Measurements from ENCODE around the gene OGFOD3.

DNA sequence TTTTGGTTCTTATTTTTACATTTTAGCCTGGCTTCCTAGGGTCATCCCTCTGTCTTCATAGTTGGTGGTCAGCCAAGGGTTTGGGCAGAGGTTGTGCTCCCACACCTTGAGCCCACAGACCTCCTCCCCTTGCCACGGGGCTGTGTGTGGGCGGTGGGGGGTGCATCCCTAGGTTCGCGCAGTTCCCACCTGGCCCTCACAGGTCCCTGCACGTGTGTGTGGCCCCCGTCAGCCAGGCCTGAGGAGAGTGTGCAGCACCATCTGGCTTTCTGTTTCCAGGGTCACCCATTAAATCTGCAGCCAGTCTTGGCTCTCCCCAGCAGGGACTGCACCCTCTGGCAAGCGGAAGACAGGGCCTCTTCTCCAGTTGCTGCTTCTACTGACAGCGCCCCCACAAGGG lies 13.6 kb upstream of the OGFOD3 start:
- TF ChIP-seq, protein P1, sequence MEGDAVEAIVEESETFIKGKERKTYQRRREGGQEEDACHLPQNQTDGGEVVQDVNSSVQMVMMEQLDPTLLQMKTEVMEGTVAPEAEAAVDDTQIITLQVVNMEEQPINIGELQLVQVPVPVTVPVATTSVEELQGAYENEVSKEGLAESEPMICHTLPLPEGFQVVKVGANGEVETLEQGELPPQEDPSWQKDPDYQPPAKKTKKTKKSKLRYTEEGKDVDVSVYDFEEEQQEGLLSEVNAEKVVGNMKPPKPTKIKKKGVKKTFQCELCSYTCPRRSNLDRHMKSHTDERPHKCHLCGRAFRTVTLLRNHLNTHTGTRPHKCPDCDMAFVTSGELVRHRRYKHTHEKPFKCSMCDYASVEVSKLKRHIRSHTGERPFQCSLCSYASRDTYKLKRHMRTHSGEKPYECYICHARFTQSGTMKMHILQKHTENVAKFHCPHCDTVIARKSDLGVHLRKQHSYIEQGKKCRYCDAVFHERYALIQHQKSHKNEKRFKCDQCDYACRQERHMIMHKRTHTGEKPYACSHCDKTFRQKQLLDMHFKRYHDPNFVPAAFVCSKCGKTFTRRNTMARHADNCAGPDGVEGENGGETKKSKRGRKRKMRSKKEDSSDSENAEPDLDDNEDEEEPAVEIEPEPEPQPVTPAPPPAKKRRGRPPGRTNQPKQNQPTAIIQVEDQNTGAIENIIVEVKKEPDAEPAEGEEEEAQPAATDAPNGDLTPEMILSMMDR (IDR thresholded peaks at IDR 0.05; ENCODE audit: insufficient read depth, low read length, poor library complexity, severe bottlenecking): no peak
- no peak for TF ChIP-seq EZH2phosphoT487 (conservative IDR thresholded peaks at IDR 0.05; ENCODE audit: low read length)

Measured in SU-DHL-6 (cell line).